HT1080 (cell line): ENCODE data around the gene FGD6. TPM values are rescaled to one million over a fixed set of nuclear protein-coding genes. Genes with fewer than 3 reads are reported as not detected.
"Not testable (repeated sequence)": the region's sequence is repeated elsewhere in the genome, so short reads cannot be mapped to it uniquely, and the experiment has no call there.

Experiments used
- DNase-seq: peaks from one replicate; pipeline ENCODE4 v3.0.0-alpha.2; 2015; ENCODE audit warnings: low read depth
- total RNA-seq: library from RNA; depleted of rRNA; stranded (reverse); fragments of >200 nt; shearing (Covaris generic); gene quantifications from 2 replicates; pipeline ENCODE4 v1.2.3, GENCODE V29; 2014

Gene FGD6
- total RNA-seq, 1 experiment from 2014 or later = 9.4 TPM

DNA sequence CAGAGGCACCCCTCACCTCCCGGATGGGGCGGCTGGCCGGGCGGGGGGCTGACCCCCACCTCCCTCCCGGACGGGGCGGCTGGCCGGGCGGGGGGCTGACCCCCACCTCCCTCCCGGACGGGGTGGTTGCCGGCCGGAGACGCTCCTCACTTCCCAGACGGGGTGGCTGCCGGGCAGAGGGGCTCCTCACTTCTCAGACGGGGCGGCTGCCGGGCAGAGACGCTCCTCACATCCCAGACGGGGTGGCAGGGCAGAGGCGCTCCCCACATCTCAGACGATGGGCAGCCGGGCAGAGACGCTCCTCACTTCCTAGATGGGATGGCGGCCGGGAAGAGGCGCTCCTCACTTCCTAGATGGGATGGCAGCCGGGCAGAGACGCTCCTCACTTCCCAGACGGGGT, 18.4 kb upstream of the FGD6 start:
- not testable (repeated sequence) for DNase-seq

DNA sequence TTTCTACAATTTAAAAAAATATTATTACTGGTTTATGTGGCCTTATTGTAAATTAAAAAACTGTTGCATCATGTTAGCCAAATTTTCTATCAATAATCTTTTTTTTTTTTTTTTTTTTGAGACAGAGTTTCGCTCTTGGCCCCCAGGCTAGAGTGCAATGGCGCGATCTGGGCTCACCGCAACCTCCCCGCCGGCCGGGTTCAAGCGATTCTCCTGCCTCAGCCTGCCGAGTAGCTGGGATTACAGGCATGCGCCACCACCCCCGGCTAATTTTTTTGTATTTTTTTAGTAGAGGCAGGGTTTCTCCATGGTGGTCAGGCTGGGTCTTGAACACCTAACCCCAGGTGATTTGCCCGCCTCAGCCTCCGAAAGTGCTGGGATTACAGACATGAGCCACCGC, 16.9 kb upstream of the FGD6 start:
- DNase-seq = not testable (repeated sequence)

DNA sequence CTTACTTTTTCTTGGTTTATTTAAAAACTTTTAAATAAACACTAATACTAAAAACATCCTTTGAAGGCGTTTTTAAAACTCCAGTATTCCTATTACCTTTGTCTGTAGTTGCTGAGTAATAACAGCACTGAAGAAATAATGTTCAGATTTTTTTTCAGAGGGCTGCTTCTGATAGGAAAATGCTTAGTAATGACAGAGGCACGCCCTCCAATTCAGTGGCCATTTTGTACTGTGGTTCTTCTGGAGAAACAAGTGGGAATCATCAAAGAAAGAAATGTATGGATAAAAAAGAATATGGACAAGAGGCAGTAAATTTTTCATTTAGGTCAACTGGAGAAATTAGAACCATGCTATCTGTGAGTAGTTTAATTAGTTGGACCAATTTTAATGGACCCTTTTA, 13.9 kb upstream of the FGD6 start:
- no peak for DNase-seq

DNA sequence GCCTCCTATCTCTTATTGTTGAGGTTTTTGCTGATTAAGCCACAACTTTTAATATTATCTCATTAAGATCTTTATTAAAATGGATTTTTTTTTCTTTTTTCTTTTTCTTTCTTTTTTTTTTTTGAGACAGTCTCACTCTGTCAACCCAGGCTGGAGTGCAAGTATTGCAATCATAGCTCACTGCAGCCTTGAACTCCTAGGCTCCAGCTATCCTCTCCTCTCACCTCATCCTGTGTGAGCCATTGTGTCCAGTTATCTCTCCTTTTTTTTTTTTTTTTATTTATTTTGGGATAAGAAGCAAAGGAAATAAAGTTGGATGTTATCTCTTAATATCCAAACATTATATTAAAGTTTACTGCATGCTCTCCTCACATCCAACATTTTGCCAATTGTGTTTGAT, 13.0 kb upstream of the FGD6 start:
- no peak for DNase-seq

GRCh38 chr12:95229636-95230035, 12.4 kb upstream of the FGD6 start:
- DNase-seq = no peak

DNA sequence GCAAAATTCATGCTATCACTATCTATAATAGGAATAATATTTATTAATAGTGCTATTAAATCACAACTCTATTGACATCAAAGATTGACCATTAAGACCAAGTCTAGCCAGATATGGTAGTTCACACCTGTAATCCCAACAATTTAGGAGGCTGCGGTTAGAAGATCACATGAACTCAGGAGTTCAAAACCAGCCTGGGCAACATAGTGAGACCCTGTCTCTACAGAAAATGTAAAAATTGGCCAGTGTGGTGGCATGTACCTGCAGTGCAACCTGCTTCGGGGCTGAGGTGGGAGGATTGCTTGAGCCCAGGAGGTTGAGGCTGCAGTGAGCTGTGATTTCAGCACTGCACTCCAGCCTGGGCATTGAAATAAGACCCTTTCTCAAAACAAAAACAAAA, 11.3 kb upstream of the FGD6 start:
- no peak for DNase-seq

DNA sequence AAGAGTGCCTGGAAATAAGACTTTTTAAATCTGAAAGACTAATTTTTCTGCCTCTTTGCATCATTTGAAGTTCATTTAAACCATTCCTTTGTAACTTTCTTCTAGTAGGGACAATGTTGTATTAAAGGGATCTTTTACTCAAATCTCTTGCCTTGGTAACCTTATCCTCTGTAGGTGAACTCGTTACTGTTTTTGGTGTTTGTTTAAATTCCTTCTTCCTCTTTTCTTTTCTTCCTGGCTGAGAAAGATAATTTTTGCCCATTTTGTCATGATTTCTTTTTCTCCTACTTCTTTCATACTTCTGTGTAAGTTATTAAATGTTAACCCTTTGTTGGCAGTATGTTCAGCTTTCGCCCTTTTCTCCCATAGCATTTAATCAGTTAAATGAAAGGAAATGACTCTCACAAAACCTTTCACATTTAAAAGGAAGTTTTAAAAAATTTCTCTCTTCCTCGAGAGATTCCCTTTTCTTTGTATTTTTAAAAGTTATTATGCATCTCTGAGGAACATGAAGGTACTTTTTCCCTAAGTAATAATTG, 10.6 kb upstream of the FGD6 start:
- DNase-seq = no peak

- no peak for DNase-seq
Measured at GRCh38 chr12:95225645-95226212, 8.5 kb upstream of the FGD6 start.

- no peak for DNase-seq
Measured at GRCh38 chr12:95224202-95225170, 7.2 kb upstream of the FGD6 start.

DNA sequence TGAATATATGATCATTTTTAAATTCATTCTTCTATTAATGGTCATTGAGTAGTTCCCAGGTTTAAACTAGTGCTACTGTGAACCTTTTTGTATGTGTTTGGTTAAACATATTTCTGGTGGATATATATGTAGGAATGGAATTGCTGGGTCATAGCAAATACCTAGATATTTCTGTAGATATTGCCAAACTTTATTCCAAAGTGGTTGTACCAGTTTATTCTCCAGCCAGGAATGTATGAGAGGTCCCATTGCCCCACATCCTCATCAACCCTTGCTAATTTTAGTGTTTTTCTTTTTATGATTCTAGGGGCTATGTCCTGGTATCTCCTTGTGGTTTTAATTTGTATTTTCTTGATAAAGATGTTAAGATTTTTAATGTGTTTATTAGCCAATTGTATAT, 3.5 kb upstream of the FGD6 start:
- DNase-seq = no peak

DNA sequence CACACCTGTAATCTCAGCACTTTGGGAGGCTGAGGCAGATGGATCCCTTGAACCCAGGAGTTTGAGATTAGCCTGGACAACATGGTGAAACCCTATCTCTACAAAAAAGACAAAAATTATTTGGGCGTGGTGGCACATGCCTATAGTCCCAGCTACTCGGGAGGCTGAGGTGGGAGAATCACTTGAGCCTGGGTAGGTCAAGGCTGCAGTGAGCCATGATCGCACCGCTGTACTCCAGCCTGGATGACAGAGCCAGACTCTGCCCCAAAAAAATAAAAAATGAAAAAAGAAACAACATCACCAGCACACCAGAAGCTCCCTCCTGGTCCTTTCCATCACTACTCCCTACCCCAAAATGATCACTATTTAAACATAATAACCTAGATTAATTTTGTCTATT, 2.9 kb upstream of the FGD6 start:
- DNase-seq = no peak

DNA sequence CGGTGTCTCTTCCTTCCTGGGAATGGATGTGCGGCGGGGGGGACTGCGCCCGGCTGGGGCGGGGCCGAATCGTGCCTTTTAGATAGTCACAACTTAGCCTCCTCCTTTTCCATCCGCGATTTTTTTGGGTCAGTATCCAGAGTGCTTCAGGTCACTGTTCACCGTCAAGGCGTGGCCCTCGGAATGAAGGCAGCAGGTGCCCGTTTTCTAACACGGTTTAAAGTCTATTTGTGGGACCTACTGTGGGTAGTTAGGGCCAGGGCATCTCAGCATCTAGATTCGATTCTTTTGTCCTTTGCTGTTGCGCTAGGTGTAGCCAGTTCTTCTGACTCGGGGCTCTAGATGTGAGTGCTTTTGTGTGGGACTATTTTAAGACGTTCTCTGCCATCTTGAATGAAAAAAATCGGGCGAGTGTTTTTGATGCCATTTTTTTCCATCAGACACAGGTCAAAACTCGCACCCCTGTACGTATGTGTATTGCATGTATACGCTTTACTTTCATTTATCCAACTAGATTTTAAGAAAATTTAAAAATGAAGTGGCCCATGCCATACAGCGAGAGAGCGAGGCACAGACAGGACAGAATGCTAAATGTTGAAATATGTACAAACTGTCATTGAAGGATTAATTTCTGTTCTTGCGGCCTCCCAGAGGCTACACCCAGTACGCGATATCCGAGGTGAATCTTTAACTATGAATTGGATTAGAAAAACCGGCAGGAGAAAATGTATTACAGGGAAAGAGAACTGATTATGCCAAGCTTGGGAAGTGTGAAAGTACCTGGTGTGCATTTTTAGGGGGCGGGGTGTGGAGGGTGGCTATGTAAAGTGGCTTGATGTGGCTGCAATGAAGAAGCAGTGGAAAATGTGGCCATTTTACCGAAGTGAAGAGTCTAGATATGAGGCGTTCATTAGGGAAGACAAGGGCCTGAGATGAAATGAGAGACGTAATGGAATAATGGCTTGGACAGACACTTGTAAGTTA, 1.2 kb upstream of the FGD6 start:
- DNase-seq = peak; percentile 34

DNA sequence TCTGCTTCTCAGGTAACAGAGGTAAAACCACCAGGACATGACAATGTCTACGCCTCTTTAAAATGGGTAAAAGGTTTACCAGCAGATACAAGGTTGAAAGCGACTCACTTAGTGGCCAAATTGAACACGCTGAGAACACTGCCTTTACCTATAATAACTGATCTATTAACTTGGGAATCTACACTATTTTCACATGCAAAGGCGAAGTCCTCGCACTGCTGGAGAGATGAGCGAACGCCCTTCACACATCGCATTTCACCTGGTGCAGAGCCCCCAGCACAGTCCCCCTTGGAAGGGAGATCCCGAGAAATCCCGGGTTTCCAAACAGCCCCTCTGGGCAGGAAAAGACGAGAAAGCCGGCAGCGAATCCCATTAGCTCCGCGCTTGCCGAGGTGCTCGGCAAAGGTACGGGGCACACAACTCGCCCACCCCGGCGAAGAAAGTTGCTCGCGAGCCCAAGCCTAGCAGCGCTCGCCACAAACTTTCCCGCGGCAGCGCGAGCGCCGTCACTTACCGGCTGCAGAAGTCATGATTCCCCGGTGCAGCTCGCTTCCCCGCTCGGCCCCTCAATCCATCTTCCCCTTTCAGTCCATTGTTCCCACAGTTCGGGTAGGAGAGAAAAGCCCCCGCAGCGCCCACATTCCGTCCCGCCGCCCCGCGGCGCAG, 423 bp downstream of the FGD6 start:
- no peak for DNase-seq

GRCh38 chr12:95215949-95216348, 1.3 kb downstream of the FGD6 start:
- peak; percentile 64 for DNase-seq

GRCh38 chr12:95214466-95214865, 2.8 kb downstream of the FGD6 start:
- no peak for DNase-seq

DNA sequence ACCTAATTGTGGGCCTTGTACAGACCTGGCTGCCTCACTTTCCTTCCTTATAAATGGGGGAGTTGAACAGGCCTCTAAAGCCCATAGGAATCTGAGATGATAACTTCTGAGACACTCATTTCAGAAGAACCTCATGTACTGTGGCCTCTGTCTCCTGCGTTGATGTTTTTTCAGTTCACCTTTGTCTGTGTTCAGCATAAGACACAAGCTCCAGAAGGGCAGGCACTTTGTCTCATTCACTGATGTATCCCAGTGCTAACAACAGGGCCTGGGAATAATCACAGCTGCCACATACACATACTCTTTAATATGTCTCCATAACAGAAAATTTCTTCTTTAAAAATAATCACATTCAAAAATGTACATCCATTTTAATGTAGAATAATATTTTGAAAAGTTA, 3.3 kb downstream of the FGD6 start:
- no peak for DNase-seq

GRCh38 chr12:95213119-95213518, 4.1 kb downstream of the FGD6 start:
- DNase-seq = no peak

DNA sequence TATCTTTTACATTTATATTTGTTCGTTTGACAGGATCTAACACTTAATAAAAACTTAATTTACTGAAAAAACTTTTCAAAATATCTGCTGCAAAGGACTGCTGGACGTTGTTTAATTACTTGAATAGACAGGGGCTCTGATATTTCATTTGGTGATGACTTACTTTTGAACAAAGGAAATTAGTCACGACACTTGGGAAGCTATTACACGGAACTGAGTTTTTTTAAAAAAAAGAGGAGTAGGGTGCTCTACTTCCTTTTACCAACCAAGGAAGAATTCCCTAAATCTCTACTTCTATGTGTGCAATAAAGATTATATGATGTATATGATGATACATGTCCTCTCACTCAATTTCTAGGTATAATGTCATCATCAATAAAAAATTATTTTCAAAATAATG, 4.7 kb downstream of the FGD6 start:
- DNase-seq = peak; percentile 74

- DNase-seq = no peak
Measured at GRCh38 chr12:95208678-95209077, 8.6 kb downstream of the FGD6 start.

DNA sequence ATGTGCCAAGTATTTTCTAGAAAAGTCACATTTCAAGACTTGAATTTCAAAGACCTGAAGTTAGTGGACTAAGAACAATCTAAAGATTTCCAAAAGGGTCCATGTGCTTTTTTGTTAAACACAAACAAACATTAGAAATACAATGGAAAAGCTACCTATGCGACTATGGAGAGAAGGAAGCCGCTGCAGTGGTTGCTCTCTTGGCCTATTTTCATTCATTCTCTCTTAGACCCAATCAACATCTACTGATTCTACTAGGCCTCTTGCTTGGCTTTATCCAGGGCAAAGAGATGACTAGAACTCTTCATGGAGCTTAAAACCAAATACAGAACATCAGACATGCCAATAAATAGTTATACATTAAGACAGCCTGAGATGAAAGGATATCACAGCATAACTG, 9.9 kb downstream of the FGD6 start:
- no peak for DNase-seq

DNA sequence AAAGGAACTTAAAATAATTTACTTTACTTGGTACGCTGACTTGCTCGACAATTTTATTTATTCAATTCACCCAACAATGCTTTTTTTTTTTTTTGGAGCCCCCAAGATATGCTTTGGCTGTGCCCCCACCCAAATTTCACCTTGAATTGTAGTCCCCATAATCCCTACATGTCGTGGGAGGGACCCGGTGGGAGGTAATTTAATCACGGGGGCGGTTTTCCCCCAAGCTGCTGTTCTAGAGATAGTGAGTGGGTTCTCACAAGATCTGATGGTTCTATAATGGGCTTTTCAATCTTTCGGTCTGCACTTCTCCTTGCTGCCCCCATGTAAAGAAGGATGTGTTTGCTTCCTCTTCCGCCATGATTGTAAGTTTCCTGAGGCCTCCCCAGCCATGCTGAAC, 10.4 kb downstream of the FGD6 start:
- DNase-seq = no peak
